Activated T-helper 2 cell treated with anti-CD3 and anti-CD28 coated beads, Interferon-gamma antibody, Interleukin-2, Interleukin-4, amounts not matched to agents 10 μg/mL and 5 μg/mL and 100 μg/mL, durations not matched to agents 14 hours and 24 hours and 36 hours (primary cell): ENCODE measurements around the gene MRPL55. TPM values are rescaled to one million over a fixed set of nuclear protein-coding genes. Genes with fewer than 3 reads are reported as not detected.

Experiments used
- DNase-seq: peaks from one replicate; pipeline ENCODE4 v3.0.0; 2021; ENCODE audit warnings: low spot score
- H3K27ac Mint-ChIP-seq: one replicate; pipeline ENCODE4 v1.8.0; 2021; ENCODE audit warnings: mixed read lengths
- H3K27me3 Mint-ChIP-seq: one replicate; pipeline ENCODE4 v1.8.0; 2021; ENCODE audit warnings: low read depth, mixed read lengths
- H3K36me3 Mint-ChIP-seq: one replicate; pipeline ENCODE4 v1.8.0; 2021; ENCODE audit warnings: low read depth, mixed read lengths
- H3K4me1 Mint-ChIP-seq: one replicate; pipeline ENCODE4 v1.8.0; 2021; ENCODE audit warnings: low read depth, mixed read lengths
- H3K4me3 Mint-ChIP-seq: one replicate; pipeline ENCODE4 v1.8.0; 2021; ENCODE audit warnings: low read depth, mild to moderate bottlenecking, moderate library complexity, mixed read lengths
- H3K9me3 Mint-ChIP-seq: one replicate; pipeline ENCODE4 v1.8.0; 2021; ENCODE audit warnings: mixed read lengths
- intact Hi-C: fragments of 100-400 bp; cut with micrococcal nuclease; formaldehyde crosslinking; loops from one replicate; pipeline ENCODE4 v1.15.1; 2023
- total RNA-seq: library from RNA; stranded (reverse); gene quantifications from 2 replicates; pipeline ENCODE4 v1.2.3, GENCODE V29; 2022

Gene MRPL55
- total RNA-seq: 47.3 and 53.6 TPM in 2 replicates

DNA sequence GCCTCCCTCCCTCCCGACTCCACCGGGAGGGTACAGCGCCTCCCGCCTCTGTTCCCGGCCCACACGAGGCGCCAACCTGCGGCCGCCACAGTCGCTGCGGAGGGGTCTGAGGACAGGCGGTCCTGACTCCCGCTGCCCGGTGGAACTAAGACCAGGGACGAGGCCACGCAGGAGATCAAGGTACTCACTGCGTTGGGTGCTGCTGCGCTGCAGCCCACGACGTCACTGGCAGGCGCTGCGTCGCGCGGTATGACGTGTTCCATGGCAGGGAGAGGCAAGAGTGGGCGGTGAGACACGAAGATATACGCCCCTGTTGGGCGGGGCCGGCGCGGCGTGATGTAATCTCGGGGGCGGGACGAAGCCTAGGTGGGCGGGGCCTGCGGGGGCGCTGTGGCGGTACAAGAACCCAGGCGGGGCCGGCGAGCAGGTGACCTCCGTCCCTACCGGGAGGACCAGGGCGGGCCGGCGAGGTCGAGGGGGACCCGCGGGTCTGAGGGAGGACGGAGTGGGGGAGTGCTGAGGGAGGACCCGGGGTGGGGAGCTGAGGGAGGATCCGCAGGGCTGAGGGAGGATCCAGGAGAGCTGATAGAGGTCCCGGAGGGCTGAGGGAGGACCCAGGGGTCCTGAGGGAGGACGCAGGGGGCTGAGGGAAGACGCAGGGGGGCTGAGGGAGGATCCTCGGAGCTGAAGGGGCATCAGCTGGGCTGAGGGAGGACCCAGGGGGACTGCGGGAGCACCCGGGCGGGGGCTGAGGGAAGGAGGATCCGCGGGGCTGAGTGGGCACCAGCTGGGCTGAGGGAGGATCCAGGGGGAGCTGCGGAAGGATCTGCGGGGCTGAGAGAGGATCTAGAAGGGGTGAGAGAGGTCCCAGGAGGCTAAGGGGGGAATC, at the start of gene MRPL55:
TSS of gene MRPL55 (minus strand) at position 227 of the 889 bp plus-strand sequence. CDS start 1,039 bp downstream, outside the sequence.
- peaks cover 11% of the 10 kb centered on the region for H3K36me3 Mint-ChIP-seq
- H3K4me1 Mint-ChIP-seq: peaks cover 21% of the 10 kb centered on the region
- H3K27ac Mint-ChIP-seq: peak within 1 kb of the TSS; percentile 87
- no peaks in the 10 kb centered on the region for H3K9me3 Mint-ChIP-seq
- DNase-seq: peak; percentile 98
- peak within 1 kb of the TSS; percentile 82 for H3K4me3 Mint-ChIP-seq
- H3K27me3 Mint-ChIP-seq: no peaks in the 10 kb centered on the region
- intact Hi-C loops: loop anchor here (1.0 to 10.0 kb wide), 5 partner anchors 27 to 375 kb away; partner anchors contain the start of genes ARF1, GUK1, IBA57 and JMJD4

- H3K4me3 Mint-ChIP-seq: no peak overlapping the region
- H3K27me3 Mint-ChIP-seq: no peaks in the 10 kb centered on the region
- no peak overlapping the region for H3K27ac Mint-ChIP-seq
- no peak for DNase-seq
- H3K4me1 Mint-ChIP-seq: peaks cover 8% of the 10 kb centered on the region
- intact Hi-C loops: no loop called here
- H3K36me3 Mint-ChIP-seq: no peaks in the 10 kb centered on the region
- no peaks in the 10 kb centered on the region for H3K9me3 Mint-ChIP-seq
These were observed 49.3 kb upstream of the MRPL55 start for GRCh38 chr1:228158151-228159007.

GRCh38 chr1:228157729-228158126, 48.6 kb upstream of the MRPL55 start:
- H3K27ac Mint-ChIP-seq: no peak overlapping the region
- no peak for DNase-seq
- no peaks in the 10 kb centered on the region for H3K36me3 Mint-ChIP-seq

DNA sequence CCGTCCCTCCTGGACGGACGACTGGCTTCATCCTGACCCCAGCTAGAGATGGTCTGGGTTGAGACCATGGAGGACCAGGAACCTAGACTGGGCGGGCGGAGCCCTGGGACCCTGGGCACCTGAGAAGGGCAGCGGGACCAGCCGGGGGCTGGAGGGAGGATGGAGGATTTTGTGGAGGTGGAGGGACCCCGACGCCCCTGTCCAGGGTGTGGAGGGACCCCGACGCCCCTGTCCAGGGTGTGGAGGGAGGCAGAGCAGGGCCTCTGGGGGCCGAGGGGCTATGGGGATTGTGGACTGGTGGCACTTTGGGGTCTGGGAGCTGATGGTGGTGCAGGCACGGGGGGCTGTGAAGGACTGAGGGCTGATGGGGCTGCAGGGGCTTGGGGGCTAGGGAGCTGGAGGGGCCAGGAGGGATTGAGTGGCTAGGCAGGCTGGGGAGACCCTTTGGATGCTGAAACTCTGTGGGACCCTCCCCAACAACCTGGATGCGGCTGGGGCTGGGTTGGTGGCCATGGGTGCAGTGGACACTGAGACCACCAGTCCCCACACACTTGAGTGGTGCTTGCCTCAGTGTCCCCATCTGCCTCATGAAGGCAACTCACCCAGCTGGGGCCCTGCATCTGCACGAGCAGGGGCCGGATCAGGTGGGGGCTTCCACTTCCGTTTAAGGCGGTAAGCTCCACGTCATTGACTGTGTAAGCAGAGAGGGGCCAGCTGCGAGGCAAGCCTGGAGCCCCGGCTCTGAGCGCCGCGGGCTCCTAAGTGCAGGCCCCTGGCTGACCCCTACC, 48.0 kb upstream of the MRPL55 start:
- no peaks in the 10 kb centered on the region for H3K9me3 Mint-ChIP-seq
- intact Hi-C loops: no loop called here

More at GRCh38 chr1:228157729-228158126, 48.6 kb upstream of the MRPL55 start:
- no peak overlapping the region for H3K4me3 Mint-ChIP-seq
- peaks cover 8% of the 10 kb centered on the region for H3K4me1 Mint-ChIP-seq
- H3K9me3 Mint-ChIP-seq: no peaks in the 10 kb centered on the region
- intact Hi-C loops: no loop called here
- H3K27me3 Mint-ChIP-seq: no peaks in the 10 kb centered on the region

DNA sequence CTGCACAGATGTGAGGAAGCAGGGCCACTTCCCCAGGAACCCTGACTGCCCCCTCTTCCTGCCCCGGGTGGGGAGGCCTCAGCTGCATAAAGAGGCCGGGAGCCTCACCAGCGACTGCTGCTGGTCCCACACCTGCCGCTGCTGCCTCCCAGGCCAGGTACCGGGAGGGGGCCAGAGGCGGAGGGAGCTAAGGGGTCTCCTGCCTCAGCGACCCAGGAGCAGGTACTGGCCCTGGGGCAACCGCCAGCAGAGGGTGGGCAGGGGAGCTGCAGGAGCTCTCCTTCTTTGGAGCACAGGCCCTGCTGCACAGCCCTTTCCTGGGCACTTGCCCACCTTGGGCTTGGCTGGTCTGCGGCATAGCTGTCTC, 47.4 kb upstream of the MRPL55 start:
- Mint-ChIP-seq H3K27me3 (no peaks in the 10 kb centered on the region), H3K36me3 (no peaks in the 10 kb centered on the region), H3K4me1 (peaks cover 8% of the 10 kb centered on the region), H3K9me3 (no peaks in the 10 kb centered on the region), H3K4me3 (no peak overlapping the region), H3K27ac (no peak overlapping the region)
- intact Hi-C loops: no loop called here
- no peak for DNase-seq

More for the DNA sequence above, 48.0 kb upstream of the MRPL55 start:
- no peak for DNase-seq
- H3K27me3 Mint-ChIP-seq: no peaks in the 10 kb centered on the region
- no peak overlapping the region for H3K27ac Mint-ChIP-seq
- no peaks in the 10 kb centered on the region for H3K36me3 Mint-ChIP-seq
- H3K4me1 Mint-ChIP-seq: peaks cover 8% of the 10 kb centered on the region
- H3K4me3 Mint-ChIP-seq: no peak overlapping the region

GRCh38 chr1:228155596-228156514, 46.8 kb upstream of the MRPL55 start:
- Mint-ChIP-seq H3K4me3 (no peak overlapping the region), H3K4me1 (peaks cover 8% of the 10 kb centered on the region), H3K9me3 (no peaks in the 10 kb centered on the region), H3K27me3 (no peaks in the 10 kb centered on the region), H3K27ac (no peak overlapping the region), H3K36me3 (no peaks in the 10 kb centered on the region)
- no peak for DNase-seq
- intact Hi-C loops: no loop called here

GRCh38 chr1:228154670-228155571, 45.8 kb upstream of the MRPL55 start:
- H3K9me3 Mint-ChIP-seq: no peaks in the 10 kb centered on the region
- H3K4me1 Mint-ChIP-seq: peaks cover 8% of the 10 kb centered on the region
- H3K27ac Mint-ChIP-seq: peak overlapping the region; percentile 65
- H3K36me3 Mint-ChIP-seq: no peaks in the 10 kb centered on the region
- no peaks in the 10 kb centered on the region for H3K27me3 Mint-ChIP-seq
- no peak overlapping the region for H3K4me3 Mint-ChIP-seq
- no peak for DNase-seq
- intact Hi-C loops: no loop called here

- Mint-ChIP-seq H3K4me3 (no peak overlapping the region), H3K4me1 (peaks cover 8% of the 10 kb centered on the region), H3K9me3 (no peaks in the 10 kb centered on the region), H3K27me3 (no peaks in the 10 kb centered on the region), H3K27ac (no peak overlapping the region), H3K36me3 (no peaks in the 10 kb centered on the region)
- intact Hi-C loops: no loop called here
- DNase-seq: no peak
These were observed 45.0 kb upstream of the MRPL55 start for GRCh38 chr1:228154021-228154669.

GRCh38 chr1:228152918-228153258, 43.8 kb upstream of the MRPL55 start:
- Mint-ChIP-seq H3K27me3 (no peaks in the 10 kb centered on the region), H3K4me3 (no peak overlapping the region), H3K4me1 (peaks cover 8% of the 10 kb centered on the region), H3K36me3 (no peaks in the 10 kb centered on the region), H3K9me3 (no peaks in the 10 kb centered on the region), H3K27ac (no peak overlapping the region)
- intact Hi-C loops: no loop called here
- DNase-seq: no peak

- no peak overlapping the region for H3K27ac Mint-ChIP-seq
- peaks cover 8% of the 10 kb centered on the region for H3K4me1 Mint-ChIP-seq
- H3K4me3 Mint-ChIP-seq: no peak overlapping the region
- no peaks in the 10 kb centered on the region for H3K36me3 Mint-ChIP-seq
- no peak for DNase-seq
- H3K9me3 Mint-ChIP-seq: no peaks in the 10 kb centered on the region
- intact Hi-C loops: no loop called here
- H3K27me3 Mint-ChIP-seq: no peaks in the 10 kb centered on the region
These were observed 43.2 kb upstream of the MRPL55 start for GRCh38 chr1:228152097-228152917.
